PFSK-1 (cell line): ENCODE data around the gene CNNM4.

Source experiments
- FOXP2 ChIP-seq: optimal IDR thresholded peaks from 2 replicates; pipeline ENCODE3; 2011; ENCODE audit warnings: borderline replicate concordance, control low read depth, inconsistent platforms; ENCODE audit not compliant: insufficient read depth; ENCODE audit errors: extremely low read length, extremely low read depth
- POLR2AphosphoS5 ChIP-seq: IDR thresholded peaks from 2 replicates; pipeline ENCODE4 v1.6.1; 2012; ENCODE audit warnings: low read depth, mild to moderate bottlenecking, control low read depth, low read length, moderate library complexity
- REST ChIP-seq, 2 experiments: IDR thresholded peaks; 2 replicates each; pipeline versions ENCODE4 v1.6.1 to v1.8.0; 2011 to 2012; ENCODE audit warnings: low read depth in 2 of 2, low read length in 2 of 2, control low read depth in 1 of 2, inconsistent platforms in 1 of 2, mild to moderate bottlenecking in 1 of 2, moderate library complexity in 1 of 2; ENCODE audit not compliant: insufficient read depth in 1 of 2
- TAF1 ChIP-seq: IDR thresholded peaks from 2 replicates; pipeline ENCODE4 v1.6.1; 2012; ENCODE audit warnings: low read length, control low read depth, borderline replicate concordance; ENCODE audit not compliant: insufficient read depth

GRCh38 chr2:96769814-96770213 is 9.1 kb downstream of the CNNM4 start:
- TF ChIP-seq FOXP2 (no peak), TAF1 (no peak), POLR2AphosphoS5 (no peak), REST (IDR thresholded peaks at IDR 0.05; ENCODE audit: insufficient read depth in 1 of 2, low read depth in 2 of 2, low read length in 2 of 2) (no peak)
